Lower leg skin (tissue), 3 donors: ENCODE data around the gene NUDT8.

Experiments
- POLR2A ChIP-seq, 2 donors: fragments of 450-650 bp; IDR thresholded peaks; one replicate each; pipeline ENCODE4 v1.6.1; 2016 to 2017; ENCODE audit warnings: antibody characterized with exemption in 2 of 2, mild to moderate bottlenecking in 1 of 2, moderate library complexity in 1 of 2
- TF ChIP-seq, protein P1 (sequence below), 3 donors: fragments of 450-650 bp; IDR thresholded peaks; one replicate each; pipeline ENCODE4 v1.5.1; 2016; ENCODE audit warnings: antibody characterized with exemption in 3 of 3, mild to moderate bottlenecking in 3 of 3, moderate library complexity in 2 of 3

DNA sequence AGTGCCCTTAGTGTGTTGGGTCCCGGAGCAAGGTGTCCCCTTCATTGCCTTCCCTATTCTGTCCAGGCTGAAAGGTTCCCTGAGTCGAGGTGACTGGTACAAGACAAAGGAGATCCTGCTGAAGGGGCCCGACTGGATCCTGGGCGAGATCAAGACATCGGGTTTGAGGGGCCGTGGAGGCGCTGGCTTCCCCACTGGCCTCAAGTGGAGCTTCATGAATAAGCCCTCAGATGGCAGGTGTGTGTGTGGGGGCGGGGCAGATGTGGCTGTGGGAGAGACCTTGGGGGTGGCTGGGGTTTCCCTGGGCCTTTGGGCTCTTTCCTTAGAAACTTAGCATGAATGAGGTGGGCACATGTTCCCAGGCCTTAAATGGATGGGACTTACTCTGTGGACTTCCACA lies 21.3 kb downstream of the NUDT8 start:
- TF ChIP-seq, protein P1, sequence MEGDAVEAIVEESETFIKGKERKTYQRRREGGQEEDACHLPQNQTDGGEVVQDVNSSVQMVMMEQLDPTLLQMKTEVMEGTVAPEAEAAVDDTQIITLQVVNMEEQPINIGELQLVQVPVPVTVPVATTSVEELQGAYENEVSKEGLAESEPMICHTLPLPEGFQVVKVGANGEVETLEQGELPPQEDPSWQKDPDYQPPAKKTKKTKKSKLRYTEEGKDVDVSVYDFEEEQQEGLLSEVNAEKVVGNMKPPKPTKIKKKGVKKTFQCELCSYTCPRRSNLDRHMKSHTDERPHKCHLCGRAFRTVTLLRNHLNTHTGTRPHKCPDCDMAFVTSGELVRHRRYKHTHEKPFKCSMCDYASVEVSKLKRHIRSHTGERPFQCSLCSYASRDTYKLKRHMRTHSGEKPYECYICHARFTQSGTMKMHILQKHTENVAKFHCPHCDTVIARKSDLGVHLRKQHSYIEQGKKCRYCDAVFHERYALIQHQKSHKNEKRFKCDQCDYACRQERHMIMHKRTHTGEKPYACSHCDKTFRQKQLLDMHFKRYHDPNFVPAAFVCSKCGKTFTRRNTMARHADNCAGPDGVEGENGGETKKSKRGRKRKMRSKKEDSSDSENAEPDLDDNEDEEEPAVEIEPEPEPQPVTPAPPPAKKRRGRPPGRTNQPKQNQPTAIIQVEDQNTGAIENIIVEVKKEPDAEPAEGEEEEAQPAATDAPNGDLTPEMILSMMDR (IDR thresholded peaks at IDR 0.05): no peak
- no peak for TF ChIP-seq POLR2A (IDR thresholded peaks at IDR 0.05)
